Fibroblast of lung (primary cell): ENCODE results near the gene MGLL. TPM values are rescaled to one million over a fixed set of nuclear protein-coding genes. Genes with fewer than 3 reads are reported as not detected.

ENCODE experiments used
- DNase-seq, 2 donors: peaks; one replicate each; pipeline versions ENCODE4 v3.0.0 to v3.0.0-alpha.2; 2010; ENCODE audit warnings: low read depth in 2 of 2
- H2AFZ ChIP-seq: 2 replicates; pipeline ENCODE4 v1.5.1; 2012; ENCODE audit warnings: low read length, control low read depth, inconsistent platforms
- H3K27ac ChIP-seq: 2 replicates; pipeline ENCODE4 v1.5.1; 2011; ENCODE audit warnings: low read length, control low read depth; ENCODE audit not compliant: insufficient read depth
- H3K27me3 ChIP-seq: 2 replicates; pipeline ENCODE4 v1.5.1; 2011; ENCODE audit warnings: mild to moderate bottlenecking, low read length; ENCODE audit not compliant: control insufficient read depth, insufficient read depth
- H3K36me3 ChIP-seq: 2 replicates; pipeline ENCODE4 v1.5.1; 2011; ENCODE audit warnings: low read length; ENCODE audit not compliant: control insufficient read depth, insufficient read depth
- H3K4me1 ChIP-seq: 2 replicates; pipeline ENCODE4 v1.5.1; 2011; ENCODE audit warnings: low read length; ENCODE audit not compliant: control insufficient read depth, insufficient read depth; ENCODE audit errors: extremely low read depth
- H3K4me2 ChIP-seq: 2 replicates; pipeline ENCODE4 v1.5.1; 2011; ENCODE audit warnings: low read length, control low read depth; ENCODE audit not compliant: insufficient read depth; ENCODE audit errors: extremely low read depth
- H3K4me3 ChIP-seq, 4 experiments: fragments of 200-600 bp in 1 of 4; sonication (generic) in 1 of 4; replicated peaks in 1 of 4; 2 replicates each; pipeline ENCODE4 v1.5.1; 2011 to 2016; ENCODE audit warnings: low read length in 4 of 4, low read depth in 3 of 4, mild to moderate bottlenecking in 3 of 4, control low read depth in 2 of 4, inconsistent platforms in 1 of 4, mixed read lengths in 1 of 4; ENCODE audit not compliant: insufficient read depth in 1 of 4; ENCODE audit errors: control extremely low read depth in 1 of 4
- H3K79me2 ChIP-seq: 2 replicates; pipeline ENCODE4 v1.5.1; 2012; ENCODE audit warnings: mild to moderate bottlenecking, low read length, inconsistent platforms; ENCODE audit not compliant: control insufficient read depth, insufficient read depth
- H3K9ac ChIP-seq: 2 replicates; pipeline ENCODE4 v1.5.1; 2011; ENCODE audit warnings: mild to moderate bottlenecking, low read length, control low read depth; ENCODE audit not compliant: insufficient read depth
- H3K9me3 ChIP-seq: 2 replicates; pipeline ENCODE4 v1.5.1; 2012; ENCODE audit warnings: low read depth, low read length; ENCODE audit not compliant: control insufficient read depth, insufficient read depth
- H4K20me1 ChIP-seq: 2 replicates; pipeline ENCODE4 v1.5.1; 2011; ENCODE audit warnings: low read length; ENCODE audit not compliant: control insufficient read depth, insufficient read depth; ENCODE audit errors: extremely low read depth
- EZH2 ChIP-seq: IDR thresholded peaks from 2 replicates; pipeline ENCODE4 v1.5.1; 2012; ENCODE audit warnings: low read length, control low read depth, mild to moderate bottlenecking; ENCODE audit errors: missing control alignments
- polyA plus RNA-seq, 2 donors: library from polyadenylated mRNA; depleted of rRNA in 1 of 2; stranded (reverse) in 1 of 2; unstranded in 1 of 2; fragments of >200 nt; gene quantifications; 2 replicates each; pipeline ENCODE4 v1.2.1, GENCODE V29; 2011 to 2012; ENCODE audit warnings: missing spikeins in 1 of 2
- total RNA-seq: library from RNA; depleted of rRNA; stranded (reverse); fragments of >200 nt; gene quantifications from 2 replicates; pipeline ENCODE4 v1.2.1, GENCODE V29; 2014
- TF ChIP-seq, protein P1 (sequence below), 2 donors: IDR thresholded peaks in 1 of 2; conservative IDR thresholded peaks in 1 of 2; 1 replicate in 1 of 2; 2 replicates in 1 of 2; pipeline ENCODE4 v1.5.1; 2011 to 2012; ENCODE audit warnings: low read length in 2 of 2, control low read depth in 1 of 2, inconsistent platforms in 1 of 2, low read depth in 1 of 2, mild to moderate bottlenecking in 1 of 2

The MGLL gene
- total and polyA plus RNA-seq, 2 donors (not counting 1 experiment from before 2014, with no cell fraction given): 60.1 to 122 TPM

DNA sequence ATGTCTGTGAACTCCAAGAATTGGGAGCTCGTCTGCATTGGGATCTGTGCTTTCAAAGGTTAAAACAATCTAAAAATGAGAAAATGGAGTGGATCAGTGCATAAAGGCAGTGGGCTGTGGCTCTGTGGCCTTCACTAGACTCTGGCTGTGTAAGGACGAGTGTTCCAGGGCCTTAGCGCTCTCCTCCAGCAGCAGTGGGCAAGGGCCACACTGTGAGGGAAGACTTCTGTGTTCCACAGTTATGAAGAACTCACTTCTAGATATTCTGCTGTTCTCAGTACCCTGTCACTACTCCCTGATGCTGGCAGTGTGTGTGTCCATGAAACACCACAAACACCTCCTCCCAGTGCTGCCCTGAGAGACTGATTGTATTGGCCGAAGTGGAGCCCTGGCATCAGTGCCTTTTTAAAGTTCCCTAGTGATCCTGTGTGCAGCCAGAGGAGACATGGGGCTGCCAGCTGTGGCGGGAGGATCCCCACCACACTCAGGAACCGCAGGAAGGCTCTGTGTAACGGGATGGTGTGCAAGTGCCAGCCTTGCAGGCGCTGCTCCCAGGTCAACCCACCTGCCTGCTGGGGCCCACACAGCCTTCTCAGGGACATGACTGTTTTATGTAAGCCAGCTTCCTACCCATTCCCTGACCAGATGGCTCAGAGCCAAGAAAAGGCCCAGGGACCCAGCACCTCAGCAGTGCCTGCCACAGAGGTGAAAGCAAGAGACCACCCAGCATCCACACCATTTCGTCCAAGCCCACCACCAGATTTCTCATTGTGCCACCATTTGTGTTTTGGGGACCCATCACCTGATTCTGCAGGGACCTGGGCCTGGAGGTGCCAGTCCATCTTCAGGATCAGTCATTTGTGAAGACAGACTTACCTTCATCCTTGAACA lies 109.2 kb downstream of the MGLL start:
- TF ChIP-seq, protein P1, sequence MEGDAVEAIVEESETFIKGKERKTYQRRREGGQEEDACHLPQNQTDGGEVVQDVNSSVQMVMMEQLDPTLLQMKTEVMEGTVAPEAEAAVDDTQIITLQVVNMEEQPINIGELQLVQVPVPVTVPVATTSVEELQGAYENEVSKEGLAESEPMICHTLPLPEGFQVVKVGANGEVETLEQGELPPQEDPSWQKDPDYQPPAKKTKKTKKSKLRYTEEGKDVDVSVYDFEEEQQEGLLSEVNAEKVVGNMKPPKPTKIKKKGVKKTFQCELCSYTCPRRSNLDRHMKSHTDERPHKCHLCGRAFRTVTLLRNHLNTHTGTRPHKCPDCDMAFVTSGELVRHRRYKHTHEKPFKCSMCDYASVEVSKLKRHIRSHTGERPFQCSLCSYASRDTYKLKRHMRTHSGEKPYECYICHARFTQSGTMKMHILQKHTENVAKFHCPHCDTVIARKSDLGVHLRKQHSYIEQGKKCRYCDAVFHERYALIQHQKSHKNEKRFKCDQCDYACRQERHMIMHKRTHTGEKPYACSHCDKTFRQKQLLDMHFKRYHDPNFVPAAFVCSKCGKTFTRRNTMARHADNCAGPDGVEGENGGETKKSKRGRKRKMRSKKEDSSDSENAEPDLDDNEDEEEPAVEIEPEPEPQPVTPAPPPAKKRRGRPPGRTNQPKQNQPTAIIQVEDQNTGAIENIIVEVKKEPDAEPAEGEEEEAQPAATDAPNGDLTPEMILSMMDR (conservative IDR thresholded peaks at IDR 0.05 in 1 of 2, IDR thresholded peaks at IDR 0.05 in 1 of 2; ENCODE audit: low read depth in 1 of 2, low read length in 2 of 2): no peak
- TF ChIP-seq EZH2: no peak
- no peak overlapping the region for H3K4me2 ChIP-seq

DNA sequence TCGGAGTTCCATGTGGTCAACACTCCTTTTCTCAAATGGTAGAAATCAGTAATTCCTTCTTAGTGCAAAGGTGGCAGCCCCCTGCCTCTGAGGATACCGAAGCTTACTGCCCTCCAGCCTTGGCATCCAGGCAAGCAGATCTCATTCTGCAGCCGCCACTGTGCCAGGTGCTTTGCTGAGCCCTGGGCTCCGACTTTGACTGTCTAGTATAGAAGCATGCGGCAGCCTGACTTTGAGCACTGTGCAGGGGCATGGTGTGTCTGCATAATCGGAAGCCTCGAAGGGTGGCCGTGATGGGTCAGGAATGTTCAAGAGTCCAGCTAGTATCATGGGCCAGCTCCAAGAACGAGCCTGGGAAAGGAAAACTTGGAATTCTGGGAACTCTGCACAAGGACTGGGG lies 109.9 kb downstream of the MGLL start:
- no peak for TF ChIP-seq EZH2
- TF ChIP-seq, protein P1 (conservative IDR thresholded peaks at IDR 0.05 in 1 of 2, IDR thresholded peaks at IDR 0.05 in 1 of 2; ENCODE audit: low read depth in 1 of 2, low read length in 2 of 2): no peak
- Histone ChIP-seq H3K27ac (no peak overlapping the region), H3K79me2 (no peaks in the 10 kb centered on the region), H3K27me3 (no peaks in the 10 kb centered on the region), H3K36me3 (peaks cover 10% of the 10 kb centered on the region), H3K4me1 (no peaks in the 10 kb centered on the region), H2AFZ (no peak overlapping the region), H3K4me3 (no peak overlapping the region), H4K20me1 (no peaks in the 10 kb centered on the region), H3K9me3 (no peaks in the 10 kb centered on the region), H3K9ac (no peak overlapping the region), H3K4me2 (no peak overlapping the region)
- no peak for DNase-seq

More for the DNA sequence above, 109.2 kb downstream of the MGLL start:
- Histone ChIP-seq H3K4me1 (no peaks in the 10 kb centered on the region), H4K20me1 (no peaks in the 10 kb centered on the region), H3K79me2 (no peaks in the 10 kb centered on the region), H3K4me3 (no peak overlapping the region), H3K9ac (no peak overlapping the region), H2AFZ (no peak overlapping the region), H3K9me3 (no peaks in the 10 kb centered on the region), H3K27me3 (no peaks in the 10 kb centered on the region), H3K27ac (no peak overlapping the region), H3K36me3 (peaks cover 10% of the 10 kb centered on the region)
- no peak for DNase-seq

DNA sequence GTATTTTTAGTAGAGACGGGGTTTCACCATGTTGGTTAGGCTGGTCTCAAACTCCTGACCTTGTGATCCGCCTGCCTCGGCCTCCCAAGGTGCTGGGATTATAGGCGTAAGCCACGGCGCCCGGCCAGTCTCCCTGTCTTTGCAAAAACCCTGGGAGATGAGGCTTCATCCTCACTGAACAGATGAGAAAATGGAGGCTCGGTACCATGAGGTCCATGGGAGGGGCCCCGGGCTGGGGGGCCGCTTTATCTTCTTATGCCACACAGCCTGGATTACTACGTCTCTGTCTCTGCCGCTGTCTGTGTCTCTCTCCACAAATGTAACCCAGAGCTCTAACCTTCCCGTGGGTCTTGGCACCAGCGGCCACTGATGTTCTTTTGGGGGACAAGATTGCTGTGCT lies 110.4 kb downstream of the MGLL start:
- Histone ChIP-seq H3K9me3 (no peaks in the 10 kb centered on the region), H3K9ac (no peak overlapping the region), H2AFZ (no peak overlapping the region), H3K4me1 (no peaks in the 10 kb centered on the region), H3K4me2 (no peak overlapping the region), H3K27me3 (no peaks in the 10 kb centered on the region), H3K4me3 (no peak overlapping the region), H3K36me3 (peaks cover 10% of the 10 kb centered on the region), H3K79me2 (no peaks in the 10 kb centered on the region), H3K27ac (no peak overlapping the region), H4K20me1 (no peaks in the 10 kb centered on the region)
- no peak for DNase-seq
- no peak for TF ChIP-seq EZH2
- TF ChIP-seq, protein P1 (conservative IDR thresholded peaks at IDR 0.05 in 1 of 2, IDR thresholded peaks at IDR 0.05 in 1 of 2; ENCODE audit: low read depth in 1 of 2, low read length in 2 of 2): no peak
